Measurements from ENCODE around the gene DDX20. TPM values are rescaled to one million over a fixed set of nuclear protein-coding genes. Genes with fewer than 3 reads are reported as not detected.

DDX20 gene
- total and polyA plus RNA-seq, 2 donors (not counting 3 experiments of a cell fraction or from before 2014, with no cell fraction given): 4.1 to 15.9 TPM

DNA sequence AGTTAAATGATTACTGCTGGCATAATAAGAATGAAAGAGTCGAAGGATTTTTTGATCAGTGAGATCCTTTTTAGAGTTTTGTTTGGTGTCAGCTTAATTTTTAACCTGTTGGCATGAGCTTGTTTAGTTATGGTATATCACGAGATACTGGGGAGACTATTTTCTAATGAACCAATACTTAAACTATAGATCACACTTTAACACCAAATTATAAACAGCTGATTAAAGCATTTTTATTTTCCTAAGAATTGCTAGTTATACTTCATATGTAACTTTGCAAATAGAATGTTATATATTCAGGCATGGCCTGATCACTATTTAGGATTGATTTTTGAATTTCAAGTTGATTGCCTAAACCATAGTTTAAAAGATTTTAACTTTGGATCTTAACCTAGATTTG lies 6.0 kb downstream of the DDX20 start:
- no peaks in the 10 kb centered on the region for H4K20me1 ChIP-seq (replicated peaks; ENCODE audit: control insufficient read depth, extremely low read depth, insufficient read depth, low read length)
- H3K4me2 ChIP-seq (ENCODE audit: insufficient read depth, low read length): peak overlapping the region; percentile 67
- H2AFZ ChIP-seq (ENCODE audit: low read depth, low read length): no peak overlapping the region
- dilution Hi-C loops (cut with MboI; ENCODE audit: extremely low pct_ligation_motif_present, low sequenced_read_pairs): no loop called here
- intact Hi-C loops (cut with micrococcal nuclease): no loop called here
- H3K27me3 ChIP-seq (ENCODE audit: control insufficient read depth in 2 of 2, insufficient read depth in 2 of 2, low read length in 2 of 2): no peaks in the 10 kb centered on the region
- H3K4me3 ChIP-seq (replicated peaks in 1 of 3; ENCODE audit: insufficient read depth in 1 of 3, low read depth in 1 of 3, low read length in 3 of 3): peak overlapping the region in 1 of 3 experiments; percentile 23
- no peak overlapping the region for H3K27ac ChIP-seq (ENCODE audit: insufficient read depth, low read depth, low read length)
- no peaks in the 10 kb centered on the region for H3K9me3 ChIP-seq (replicated peaks; ENCODE audit: control insufficient read depth, insufficient read depth, low read length)
- no peaks in the 10 kb centered on the region for H3K9me1 ChIP-seq (replicated peaks; ENCODE audit: control insufficient read depth, extremely low read depth, insufficient read depth, low read length)
- TF ChIP-seq MAX (IDR thresholded peaks at IDR 0.05; ENCODE audit: insufficient read depth, insufficient read length) (no peak), POLR2A (IDR thresholded peaks at IDR 0.05; ENCODE audit: low read depth, low read length) (no peak), FOS (IDR thresholded peaks at IDR 0.05; ENCODE audit: borderline replicate concordance, insufficient read depth, low read length) (no peak)
- peaks cover 4 to 20% of the 10 kb centered on the region in 2 experiments for H3K36me3 ChIP-seq (ENCODE audit: control insufficient read depth in 2 of 2, extremely low read depth in 1 of 2, insufficient read depth in 2 of 2, low read length in 2 of 2)
- no peak overlapping the region for H3K9ac ChIP-seq (replicated peaks; ENCODE audit: extremely low read depth, insufficient read depth, low read length)
- H3K4me1 ChIP-seq (ENCODE audit: control insufficient read depth, extremely low read depth, insufficient read depth, low read length): peaks cover 33% of the 10 kb centered on the region
- ChIA-PET POLR2A (no interaction called here), CTCF (interaction anchor here (1.2 to 2.7 kb wide), 4 partner anchors 41 to 280 kb away, joined by 3 to 26 read pairs (median 12); no protein-coding TSS in a partner anchor)
- DNase-seq (ENCODE audit: low read depth, low spot score) (no peak), FAIRE-seq (no peak)
- H3K79me2 ChIP-seq (ENCODE audit: control insufficient read depth, insufficient read depth, low read length): peaks cover 41% of the 10 kb centered on the region
- no TSS peak for BruUV-seq (replicated peaks)

DNA sequence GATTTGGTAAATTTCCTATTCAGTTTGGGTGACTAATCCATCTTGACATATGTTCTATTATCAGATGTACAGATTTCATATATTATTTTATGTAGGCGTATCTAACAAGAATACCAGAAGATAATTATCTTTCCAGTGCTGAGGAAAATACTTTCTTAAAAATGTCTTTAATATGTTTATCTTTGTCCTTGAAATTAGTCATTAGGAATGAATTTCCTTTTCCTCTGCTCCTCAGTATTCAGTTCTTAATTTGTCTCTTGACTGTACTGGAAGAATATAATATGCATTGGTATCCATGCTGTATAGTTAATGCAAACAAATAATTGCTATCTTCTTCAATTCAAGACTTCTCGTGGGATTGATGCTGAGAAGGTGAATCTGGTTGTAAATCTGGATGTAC lies 6.6 kb downstream of the DDX20 start:
- H3K79me2 ChIP-seq (ENCODE audit: control insufficient read depth, insufficient read depth, low read length): peaks cover 37% of the 10 kb centered on the region
- BruUV-seq (replicated peaks): no TSS peak
- no peaks in the 10 kb centered on the region for H4K20me1 ChIP-seq (replicated peaks; ENCODE audit: control insufficient read depth, extremely low read depth, insufficient read depth, low read length)
- ChIA-PET CTCF (interaction anchor here (1.2 to 2.7 kb wide), 4 partner anchors 41 to 280 kb away, joined by 3 to 26 read pairs (median 12); no protein-coding TSS in a partner anchor), POLR2A (no interaction called here)
- no peaks in the 10 kb centered on the region for H3K9me1 ChIP-seq (replicated peaks; ENCODE audit: control insufficient read depth, extremely low read depth, insufficient read depth, low read length)
- DNase-seq (ENCODE audit: low read depth, low spot score) (peak; percentile 23), FAIRE-seq (no peak)
- peak overlapping the region; percentile 67 for H3K4me2 ChIP-seq (ENCODE audit: insufficient read depth, low read length)
- no peaks in the 10 kb centered on the region for H3K27me3 ChIP-seq (ENCODE audit: control insufficient read depth in 2 of 2, insufficient read depth in 2 of 2, low read length in 2 of 2)
- peak overlapping the region; percentile 16 for H3K9ac ChIP-seq (replicated peaks; ENCODE audit: extremely low read depth, insufficient read depth, low read length)
- dilution Hi-C loops (cut with MboI; ENCODE audit: extremely low pct_ligation_motif_present, low sequenced_read_pairs): no loop called here
- intact Hi-C loops (cut with micrococcal nuclease): no loop called here
- H3K27ac ChIP-seq (ENCODE audit: insufficient read depth, low read depth, low read length): peak overlapping the region; percentile 32
- H2AFZ ChIP-seq (ENCODE audit: low read depth, low read length): no peak overlapping the region
- H3K36me3 ChIP-seq (ENCODE audit: control insufficient read depth in 2 of 2, extremely low read depth in 1 of 2, insufficient read depth in 2 of 2, low read length in 2 of 2): peaks cover 4 to 20% of the 10 kb centered on the region in 2 experiments
- TF ChIP-seq MYC (IDR thresholded peaks at IDR 0.05; ENCODE audit: low read depth, low read length) (no peak), GATA2 (IDR thresholded peaks at IDR 0.05; ENCODE audit: insufficient read depth, insufficient read length, low read depth, low read length) (peak; percentile 50)
- H3K9me3 ChIP-seq (replicated peaks; ENCODE audit: control insufficient read depth, insufficient read depth, low read length): no peaks in the 10 kb centered on the region
- H3K4me3 ChIP-seq (replicated peaks in 1 of 3; ENCODE audit: insufficient read depth in 1 of 3, low read depth in 1 of 3, low read length in 3 of 3): no peak overlapping the region
- H3K4me1 ChIP-seq (ENCODE audit: control insufficient read depth, extremely low read depth, insufficient read depth, low read length): peaks cover 27% of the 10 kb centered on the region

Data from endothelial cell of umbilical vein (primary cell).